HG03571 (cell line): Measurements from ENCODE around the gene NINJ1.

Experiments
- ATAC-seq: cut with Tn5 transposase; IDR thresholded peaks from one replicate; pipeline ENCODE4 v1.9.1; 2021; ENCODE audit not compliant: unreplicated experiment

The NINJ1 gene, protein sequence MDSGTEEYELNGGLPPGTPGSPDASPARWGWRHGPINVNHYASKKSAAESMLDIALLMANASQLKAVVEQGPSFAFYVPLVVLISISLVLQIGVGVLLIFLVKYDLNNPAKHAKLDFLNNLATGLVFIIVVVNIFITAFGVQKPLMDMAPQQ

GRCh38 chr9:93134015-93134739, at the start of gene NINJ1:
NINJ1 (minus strand) TSS chr9:93134251; CDS start chr9:93134217, 34 bp downstream.
- ATAC-seq: peak; percentile 63

- ATAC-seq: no peak
These were observed 49.1 kb upstream of the NINJ1 start for GRCh38 chr9:93183131-93183662.

DNA sequence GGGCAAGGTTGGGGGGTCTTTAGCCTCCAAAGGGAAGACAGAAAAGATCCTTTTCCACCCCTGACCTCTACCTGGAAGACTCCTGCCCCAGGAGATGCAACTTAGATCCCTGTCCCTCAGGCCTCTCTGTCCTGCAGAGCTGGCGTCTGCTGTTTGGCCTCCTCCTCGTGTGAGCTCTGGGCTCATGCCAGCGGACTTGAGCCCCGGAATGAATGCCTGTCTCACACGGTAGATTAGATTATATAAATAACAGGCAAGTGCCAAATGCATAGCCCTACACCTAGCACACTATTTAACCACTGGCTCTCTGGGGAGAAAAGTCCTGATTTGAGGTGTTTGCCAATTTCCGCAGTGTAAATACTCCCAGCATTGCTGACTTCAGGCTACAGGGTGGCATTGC, 48.5 kb upstream of the NINJ1 start:
- no peak for ATAC-seq

DNA sequence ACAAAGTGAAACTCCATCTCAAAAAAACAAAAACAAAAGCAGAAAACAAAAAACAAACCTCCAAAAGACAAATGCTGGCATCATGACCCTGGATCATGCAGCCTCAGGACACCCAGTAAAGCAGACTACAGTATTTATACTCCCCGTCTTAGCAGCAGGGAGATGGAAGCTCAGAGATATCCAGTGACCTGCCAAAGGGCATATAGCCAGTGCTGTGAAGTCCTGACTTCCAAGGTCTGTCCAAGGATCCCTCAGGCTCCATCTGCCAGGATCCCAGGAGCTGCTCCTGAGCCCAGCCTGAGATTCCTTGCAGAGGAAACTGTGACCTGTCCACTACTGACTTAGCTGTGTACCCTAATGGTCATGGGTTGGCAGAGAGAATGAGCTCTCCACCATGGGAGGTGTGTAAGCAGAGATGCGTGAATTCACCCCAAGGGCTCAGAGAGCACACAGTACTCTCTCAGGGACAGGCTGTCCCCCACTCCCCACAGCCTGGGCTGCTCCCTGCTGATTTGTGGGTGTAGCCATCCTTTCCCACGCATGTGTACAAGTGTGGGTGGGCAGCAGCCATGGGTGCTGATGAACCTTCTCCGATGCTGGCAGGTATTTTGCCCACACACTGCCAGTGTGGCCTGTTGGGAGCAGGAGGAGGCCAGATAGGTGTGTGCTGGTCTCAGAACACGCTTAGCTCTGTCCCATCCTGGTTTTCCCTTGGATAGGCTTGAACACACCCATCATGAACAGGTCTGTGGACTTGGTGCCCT, 47.8 kb upstream of the NINJ1 start:
- ATAC-seq: no peak

GRCh38 chr9:93180938-93181337, 46.9 kb upstream of the NINJ1 start:
- no peak for ATAC-seq

GRCh38 chr9:93178851-93179786, 45.1 kb upstream of the NINJ1 start:
- no peak for ATAC-seq

DNA sequence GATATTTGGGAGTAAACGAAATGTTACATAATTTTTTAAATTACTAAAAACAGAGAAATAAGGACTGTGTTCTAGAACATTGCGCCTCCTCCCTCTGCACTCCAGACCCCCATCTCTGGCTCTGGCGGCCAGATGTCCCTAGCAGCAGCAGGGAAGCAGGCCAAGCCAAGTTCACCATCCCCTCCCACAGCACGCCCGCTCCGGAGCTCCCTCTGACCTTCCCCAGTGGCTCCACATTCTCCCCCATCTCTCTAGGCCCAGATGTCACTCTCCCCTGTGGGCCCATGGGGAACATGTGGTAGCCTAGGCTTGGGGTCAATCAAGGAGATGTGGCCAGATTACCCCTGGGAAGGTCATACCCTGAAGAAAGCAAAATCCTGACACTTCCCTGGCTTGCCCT, 43.6 kb upstream of the NINJ1 start:
- no peak for ATAC-seq

DNA sequence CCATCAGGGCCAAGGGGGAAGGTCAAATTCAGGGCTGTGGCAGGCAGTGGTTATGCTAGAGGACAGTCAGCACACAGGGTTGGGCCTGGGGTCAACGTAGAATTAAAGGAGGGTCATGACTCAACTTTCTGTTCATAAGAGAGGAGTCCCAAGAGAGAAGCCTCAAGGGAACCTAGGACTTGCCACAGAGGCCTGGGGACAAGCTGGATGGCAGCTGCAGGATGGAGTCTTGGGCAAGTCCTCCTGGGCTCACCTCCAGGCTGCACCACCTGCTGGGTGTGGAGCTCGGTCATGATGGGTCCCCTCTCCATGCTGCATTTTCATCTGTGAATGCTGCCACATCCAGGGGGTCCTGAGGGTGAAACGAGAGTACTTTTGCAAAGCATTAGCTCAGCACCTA, 40.9 kb upstream of the NINJ1 start:
- no peak for ATAC-seq

- no peak for ATAC-seq
These were observed 39.5 kb upstream of the NINJ1 start for GRCh38 chr9:93173365-93174051.

- no peak for ATAC-seq
These were observed 38.8 kb upstream of the NINJ1 start for GRCh38 chr9:93172666-93173364.

DNA sequence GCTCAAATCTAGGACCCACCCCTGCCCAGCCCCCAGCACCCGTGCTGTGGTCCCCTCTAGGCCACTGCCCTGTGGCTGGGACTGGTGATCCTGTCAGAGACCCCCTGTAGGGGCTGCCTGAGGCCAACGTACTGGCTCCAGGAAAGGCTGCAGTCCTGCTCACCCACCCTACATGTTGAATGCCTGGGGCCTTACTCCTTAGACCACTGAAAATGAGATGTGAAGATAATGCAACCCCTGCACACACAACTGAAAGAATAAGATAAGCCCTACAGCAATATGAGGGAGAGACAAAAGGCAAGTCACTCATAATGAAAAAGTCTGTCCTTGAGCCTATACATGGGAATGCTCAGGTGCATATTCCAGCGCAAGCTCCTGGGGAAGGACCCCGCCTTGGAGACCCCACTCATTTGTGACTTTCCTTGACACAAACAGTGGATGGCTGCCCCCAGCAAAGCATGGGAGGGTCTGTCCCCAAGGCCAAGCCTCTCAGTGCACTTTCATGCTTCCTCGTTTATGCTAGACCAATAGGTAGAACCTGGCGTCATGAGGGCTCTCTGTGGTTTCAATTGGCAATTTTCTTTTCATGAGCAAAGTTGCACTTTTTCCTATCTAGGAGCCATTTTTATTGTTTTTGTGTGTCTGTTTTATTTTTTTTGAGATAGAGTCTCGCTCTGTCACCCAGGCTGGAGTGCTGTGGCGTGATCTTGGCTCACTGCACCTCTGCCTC, 37.4 kb upstream of the NINJ1 start:
- ATAC-seq: no peak

- ATAC-seq: no peak
These were observed 36.5 kb upstream of the NINJ1 start for GRCh38 chr9:93170571-93170970.

DNA sequence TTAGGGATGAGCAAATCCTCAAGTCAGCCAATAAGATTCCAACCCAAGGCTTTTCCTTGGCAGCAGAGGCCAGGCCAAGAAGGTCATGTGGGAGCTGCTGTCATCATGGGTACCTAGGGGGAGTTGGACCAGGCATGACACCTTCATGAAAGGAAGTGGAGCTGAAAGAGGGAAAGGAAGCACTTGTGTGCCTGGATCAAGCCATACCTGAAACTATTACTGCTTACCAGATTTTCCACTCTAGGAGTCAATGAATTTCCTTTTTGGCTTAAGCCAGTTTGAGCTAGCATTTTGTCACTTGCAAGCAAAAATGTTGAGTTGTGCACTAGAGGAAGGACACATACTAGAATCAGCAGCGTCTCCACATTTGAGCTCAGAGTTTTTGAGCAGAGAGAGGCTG, 35.4 kb upstream of the NINJ1 start:
- ATAC-seq: no peak

DNA sequence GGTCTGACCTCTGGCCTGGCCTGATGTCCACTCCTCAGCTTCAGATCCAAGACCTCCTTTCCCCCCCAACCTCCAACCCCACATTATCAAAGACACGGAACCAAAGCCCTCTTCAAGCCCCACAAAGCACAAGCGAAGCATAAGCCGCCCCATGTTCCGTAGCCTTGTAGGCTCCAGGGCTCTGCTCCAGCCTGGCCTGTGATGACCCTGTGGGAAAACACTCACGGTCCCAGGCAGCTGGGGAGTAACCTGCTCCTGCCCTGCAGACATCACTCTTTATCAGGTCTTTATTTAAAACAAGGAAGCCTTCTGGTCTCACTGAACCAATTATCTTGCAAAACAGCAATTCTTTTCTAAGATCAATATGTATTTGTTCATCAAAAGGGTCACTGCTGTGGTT, 34.5 kb upstream of the NINJ1 start:
- ATAC-seq: no peak

GRCh38 chr9:93167838-93168237, 33.8 kb upstream of the NINJ1 start:
- no peak for ATAC-seq

- no peak for ATAC-seq
These were observed 33.1 kb upstream of the NINJ1 start for GRCh38 chr9:93167185-93167584.

DNA sequence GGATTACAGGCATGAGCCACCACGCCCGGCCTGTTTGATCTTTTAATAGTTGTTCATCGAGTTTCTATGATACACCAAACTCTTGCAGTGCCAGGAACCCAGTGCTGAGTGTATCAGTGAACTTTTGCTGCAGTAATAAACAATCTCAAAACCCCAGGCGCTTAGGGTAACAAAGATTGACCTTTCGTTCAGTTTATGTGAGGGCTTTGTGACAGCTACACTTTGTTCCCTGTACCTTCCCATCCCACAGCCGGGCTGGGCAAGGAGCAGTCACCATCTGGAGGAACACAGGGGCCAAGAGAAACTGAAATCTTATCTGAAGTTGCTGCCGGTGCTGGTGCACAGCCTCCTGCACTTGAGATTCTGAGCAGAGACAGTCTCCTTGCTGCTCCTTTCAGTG, 32.6 kb upstream of the NINJ1 start:
- no peak for ATAC-seq

GRCh38 chr9:93164085-93164484, 30.0 kb upstream of the NINJ1 start:
- ATAC-seq: no peak
